ENCODE measurements around the gene ZNF827.

Gene ZNF827, protein sequence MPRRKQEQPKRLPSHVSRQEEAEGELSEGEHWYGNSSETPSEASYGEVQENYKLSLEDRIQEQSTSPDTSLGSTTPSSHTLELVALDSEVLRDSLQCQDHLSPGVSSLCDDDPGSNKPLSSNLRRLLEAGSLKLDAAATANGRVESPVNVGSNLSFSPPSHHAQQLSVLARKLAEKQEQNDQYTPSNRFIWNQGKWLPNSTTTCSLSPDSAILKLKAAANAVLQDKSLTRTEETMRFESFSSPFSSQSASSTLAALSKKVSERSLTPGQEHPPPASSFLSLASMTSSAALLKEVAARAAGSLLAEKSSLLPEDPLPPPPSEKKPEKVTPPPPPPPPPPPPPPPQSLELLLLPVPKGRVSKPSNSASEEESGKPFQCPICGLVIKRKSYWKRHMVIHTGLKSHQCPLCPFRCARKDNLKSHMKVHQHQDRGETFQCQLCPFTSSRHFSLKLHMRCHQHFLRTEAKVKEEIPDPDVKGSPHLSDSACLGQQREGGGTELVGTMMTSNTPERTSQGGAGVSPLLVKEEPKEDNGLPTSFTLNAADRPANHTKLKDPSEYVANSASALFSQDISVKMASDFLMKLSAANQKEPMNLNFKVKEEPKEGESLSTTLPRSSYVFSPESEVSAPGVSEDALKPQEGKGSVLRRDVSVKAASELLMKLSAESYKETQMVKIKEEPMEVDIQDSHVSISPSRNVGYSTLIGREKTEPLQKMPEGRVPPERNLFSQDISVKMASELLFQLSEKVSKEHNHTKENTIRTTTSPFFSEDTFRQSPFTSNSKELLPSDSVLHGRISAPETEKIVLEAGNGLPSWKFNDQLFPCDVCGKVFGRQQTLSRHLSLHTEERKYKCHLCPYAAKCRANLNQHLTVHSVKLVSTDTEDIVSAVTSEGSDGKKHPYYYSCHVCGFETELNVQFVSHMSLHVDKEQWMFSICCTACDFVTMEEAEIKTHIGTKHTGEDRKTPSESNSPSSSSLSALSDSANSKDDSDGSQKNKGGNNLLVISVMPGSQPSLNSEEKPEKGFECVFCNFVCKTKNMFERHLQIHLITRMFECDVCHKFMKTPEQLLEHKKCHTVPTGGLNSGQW

GRCh38 chr4:145938618-145939440, at the start of gene ZNF827:
Gene ZNF827 (minus strand): TSS chr4:145938823. CDS start chr4:145938407, 416 bp downstream.
- DNase-seq: peak; percentile 86

- no peak for DNase-seq
Observed at GRCh38 chr4:145984563-145984962, 45.9 kb upstream of the ZNF827 start.

GRCh38 chr4:145982791-145983190, 44.2 kb upstream of the ZNF827 start:
- DNase-seq: no peak

DNA sequence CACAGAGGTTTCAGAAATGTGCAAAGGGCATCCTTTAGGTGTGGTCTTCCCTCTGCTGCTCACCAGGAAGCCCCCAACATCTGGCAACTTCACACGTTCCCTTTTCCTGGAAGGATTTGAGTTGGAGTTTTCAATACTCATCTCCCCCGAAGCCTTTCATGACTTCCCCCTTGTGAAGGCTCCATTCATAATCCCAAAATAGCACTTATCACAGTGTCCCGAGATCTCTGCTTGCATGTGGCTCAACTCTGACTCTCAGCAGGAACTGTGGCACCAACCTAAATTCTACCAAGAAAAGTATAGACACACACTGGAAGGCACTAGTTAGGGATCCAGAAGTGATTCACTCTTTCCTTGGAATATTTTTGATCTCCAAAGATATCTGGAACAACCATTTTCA, 40.5 kb upstream of the ZNF827 start:
- no peak for DNase-seq

DNA sequence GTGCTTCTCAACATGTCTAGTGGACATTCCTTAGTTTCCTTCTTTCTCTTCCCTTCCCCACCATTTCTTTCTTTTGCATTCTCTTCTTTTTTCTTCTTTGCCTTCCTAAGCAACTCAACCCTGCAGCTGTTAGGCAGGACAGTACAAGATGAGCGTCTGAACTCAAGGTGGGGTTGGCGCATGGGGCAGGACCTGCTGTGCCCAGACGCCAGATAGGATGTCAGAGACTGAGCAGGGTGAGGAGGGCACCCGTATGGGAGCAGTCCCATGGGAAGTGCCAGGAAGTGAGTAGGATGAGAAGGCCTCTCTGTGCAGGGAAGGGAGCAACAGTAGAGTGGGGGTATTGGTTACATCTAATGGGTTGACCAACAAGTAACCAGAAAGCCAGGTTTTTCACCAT, 38.1 kb upstream of the ZNF827 start:
- DNase-seq: no peak

GRCh38 chr4:145960012-145960411, 21.4 kb upstream of the ZNF827 start:
- DNase-seq: no peak

GRCh38 chr4:145957302-145957701, 18.7 kb upstream of the ZNF827 start:
- no peak for DNase-seq

- DNase-seq: no peak
Observed at GRCh38 chr4:145956288-145956890, 17.8 kb upstream of the ZNF827 start.

DNA sequence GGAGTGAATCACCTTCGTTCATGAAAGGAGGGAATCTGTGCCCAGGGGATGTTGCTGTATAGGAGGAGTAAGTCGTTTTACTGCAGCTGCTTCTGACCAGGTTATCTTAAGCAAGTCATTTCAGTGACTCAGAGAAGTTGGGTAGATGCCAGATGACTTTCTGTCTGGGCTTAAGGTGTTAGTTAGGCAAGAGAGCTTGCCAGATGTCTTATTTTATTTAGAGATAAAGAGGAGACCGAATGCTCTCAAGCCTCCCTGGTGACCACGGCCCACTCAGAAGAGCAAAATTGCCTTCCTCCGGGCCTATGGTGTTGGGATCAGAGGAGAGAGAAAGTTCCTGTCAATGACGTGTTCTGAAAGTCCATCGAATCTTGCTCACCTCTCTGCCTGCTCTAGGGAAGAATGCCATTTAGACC, 16.3 kb upstream of the ZNF827 start:
- DNase-seq: no peak

- no peak for DNase-seq
Observed at GRCh38 chr4:145951931-145952330, 13.3 kb upstream of the ZNF827 start.

DNA sequence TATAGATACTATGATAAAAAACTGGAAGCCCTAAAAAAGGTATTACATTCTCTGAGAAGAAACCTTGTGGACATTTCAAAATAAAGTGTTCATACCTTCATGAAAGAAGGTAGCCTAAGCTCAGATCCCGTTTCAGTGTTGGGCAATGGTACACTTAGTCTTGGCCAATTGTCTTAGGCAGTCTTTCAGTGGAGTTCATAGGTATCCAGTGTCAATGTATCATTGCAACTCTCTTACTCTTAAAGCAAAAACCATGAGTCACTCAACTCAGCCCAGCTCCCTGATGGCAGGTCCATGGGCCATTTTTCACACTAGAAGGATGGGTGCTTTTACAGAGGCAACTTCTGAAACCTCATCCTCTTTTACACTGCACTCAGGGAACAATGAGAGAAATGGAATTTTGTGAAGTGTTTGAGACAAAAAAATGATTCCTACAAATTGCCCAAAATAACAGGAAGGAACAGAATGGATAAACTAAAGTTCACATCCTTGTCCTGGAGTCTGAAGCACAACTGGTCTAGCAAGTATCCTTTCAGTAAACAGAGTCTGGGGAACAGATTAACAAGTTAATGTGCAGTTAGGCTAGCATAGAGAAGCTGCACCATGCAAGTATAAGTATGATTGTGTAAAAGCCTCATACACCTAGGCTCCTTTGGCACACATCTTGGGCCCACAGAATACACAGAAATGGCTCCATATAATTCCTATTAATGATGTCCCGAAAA, 7.0 kb upstream of the ZNF827 start:
- no peak for DNase-seq

DNA sequence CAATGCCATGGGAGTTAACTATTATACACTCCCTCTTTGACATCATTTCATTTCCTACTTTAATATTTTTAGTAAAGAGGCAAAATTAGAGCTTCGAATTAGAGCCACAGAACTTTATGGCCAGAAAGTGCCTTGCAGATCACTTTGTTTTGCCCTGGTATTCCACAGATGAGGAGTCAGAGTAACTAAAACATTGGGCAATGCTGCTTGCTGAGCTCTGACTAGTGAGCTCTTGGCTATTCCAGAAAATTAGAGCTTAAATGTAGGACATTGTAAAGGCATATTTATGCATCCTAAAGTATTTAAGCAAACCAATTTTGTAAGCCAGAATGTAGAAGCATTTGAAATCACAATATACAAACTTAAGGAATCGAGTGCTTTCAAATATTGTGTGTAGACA, 6.3 kb upstream of the ZNF827 start:
- DNase-seq: no peak

DNA sequence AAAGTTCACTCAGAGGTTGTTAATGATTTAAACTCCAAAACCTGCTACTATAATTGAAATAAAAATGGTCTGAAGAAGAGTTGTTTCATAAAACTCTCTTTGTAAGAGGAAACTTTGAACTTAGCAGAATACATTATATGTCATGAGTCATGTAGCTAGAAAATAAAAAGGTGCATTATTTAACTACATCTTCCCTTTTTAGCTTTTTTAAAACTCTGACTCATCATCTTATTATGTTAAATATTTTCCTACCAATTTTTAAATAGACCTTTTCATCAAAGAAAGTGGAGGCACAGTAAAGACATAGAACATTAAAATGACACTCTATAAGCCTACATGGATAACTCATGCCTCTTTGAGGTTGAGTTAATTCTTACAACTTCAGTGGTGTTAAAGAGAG, 1.2 kb upstream of the ZNF827 start:
- DNase-seq: no peak

DNA sequence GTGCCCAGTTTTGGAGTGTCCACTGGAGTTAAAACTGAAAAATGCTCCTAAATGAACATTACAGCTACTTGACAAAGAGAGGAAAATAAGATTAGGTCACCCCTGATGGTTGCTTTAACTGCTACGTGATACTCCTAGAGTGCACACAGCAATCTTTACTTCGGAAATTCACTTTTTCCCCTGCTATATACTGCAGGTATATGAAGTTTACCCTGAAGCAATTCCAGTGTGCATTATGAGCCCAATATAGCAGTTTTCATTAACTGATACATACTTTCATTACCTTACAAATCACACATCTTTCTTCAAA, 773 bp upstream of the ZNF827 start:
- no peak for DNase-seq

DNA sequence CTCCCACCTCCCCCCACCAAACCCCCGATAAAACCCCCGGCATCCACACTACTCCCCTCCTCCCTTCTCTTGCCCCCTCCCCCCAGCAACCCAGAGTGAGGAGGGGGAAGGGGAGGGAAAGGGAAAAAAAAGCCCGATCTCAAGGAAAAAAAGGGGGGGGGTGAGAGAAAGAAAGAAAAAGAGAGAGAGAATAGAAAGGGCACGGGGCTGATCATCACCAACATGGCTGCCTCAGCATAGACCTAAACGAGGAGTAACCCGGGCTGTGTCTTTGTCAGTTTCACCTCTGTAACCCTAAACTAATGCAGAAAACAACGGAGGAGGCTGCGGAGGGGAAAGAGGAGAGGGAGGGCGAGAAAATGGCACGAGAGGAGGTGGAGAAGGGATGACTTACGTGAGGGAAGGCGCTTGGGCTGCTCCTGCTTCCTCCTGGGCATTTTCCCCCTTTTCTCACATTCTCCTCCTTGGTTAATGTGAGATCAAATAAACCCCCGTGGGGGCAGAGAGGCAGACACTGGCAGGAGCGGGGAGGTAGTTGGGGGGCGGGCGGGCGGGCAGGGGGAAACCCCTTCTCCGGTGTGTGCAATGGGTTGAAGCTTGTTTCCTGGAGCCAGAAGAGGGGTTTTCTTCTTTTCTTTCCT, 532 bp downstream of the ZNF827 start:
- no peak for DNase-seq

DNA sequence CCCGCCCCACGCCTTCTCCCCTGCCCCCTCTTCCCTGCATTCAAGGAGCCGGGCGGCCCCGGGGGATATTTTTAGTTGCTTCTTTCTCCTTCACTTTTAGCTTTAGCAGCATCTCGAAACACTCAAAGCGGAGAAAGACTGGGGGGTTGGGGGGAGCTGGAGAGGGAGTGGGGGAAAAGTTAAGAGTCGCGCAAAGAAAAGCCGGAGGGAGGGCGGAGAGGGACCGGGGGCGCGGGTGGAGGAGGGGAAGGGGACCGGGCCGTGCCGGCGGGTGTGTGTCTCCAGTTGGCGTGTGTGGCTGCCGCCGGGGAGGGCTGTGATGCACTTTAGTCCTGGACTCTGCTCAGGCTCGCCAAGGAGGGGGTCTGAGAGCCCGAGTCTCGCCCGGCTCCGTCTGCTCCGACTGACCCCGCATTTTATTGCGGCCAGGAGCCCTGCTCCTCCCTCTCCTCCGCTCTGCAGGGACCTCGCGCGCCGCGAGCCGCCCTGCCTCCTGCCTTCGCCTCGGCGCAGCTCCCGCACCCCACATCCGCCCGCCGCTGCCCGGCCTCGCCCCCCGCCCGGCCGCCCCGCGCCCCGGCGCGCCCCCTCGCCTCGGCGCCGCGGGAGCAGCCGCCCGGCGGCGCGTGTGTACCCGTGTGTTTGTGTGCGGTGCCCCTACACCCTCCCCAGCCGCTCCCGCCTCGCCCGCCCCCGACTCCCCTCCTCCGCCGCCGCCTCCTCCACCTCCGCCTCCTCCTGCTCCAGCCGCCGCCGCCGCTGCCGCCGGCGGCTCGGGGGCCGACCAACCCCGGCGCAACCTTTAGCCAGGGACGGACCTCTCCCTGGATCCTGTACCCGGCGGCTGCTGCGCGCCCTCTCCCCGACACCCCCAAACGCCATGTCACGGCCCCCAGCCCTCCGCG, 1.4 kb downstream of the ZNF827 start:
- DNase-seq: peak; percentile 91

DNA sequence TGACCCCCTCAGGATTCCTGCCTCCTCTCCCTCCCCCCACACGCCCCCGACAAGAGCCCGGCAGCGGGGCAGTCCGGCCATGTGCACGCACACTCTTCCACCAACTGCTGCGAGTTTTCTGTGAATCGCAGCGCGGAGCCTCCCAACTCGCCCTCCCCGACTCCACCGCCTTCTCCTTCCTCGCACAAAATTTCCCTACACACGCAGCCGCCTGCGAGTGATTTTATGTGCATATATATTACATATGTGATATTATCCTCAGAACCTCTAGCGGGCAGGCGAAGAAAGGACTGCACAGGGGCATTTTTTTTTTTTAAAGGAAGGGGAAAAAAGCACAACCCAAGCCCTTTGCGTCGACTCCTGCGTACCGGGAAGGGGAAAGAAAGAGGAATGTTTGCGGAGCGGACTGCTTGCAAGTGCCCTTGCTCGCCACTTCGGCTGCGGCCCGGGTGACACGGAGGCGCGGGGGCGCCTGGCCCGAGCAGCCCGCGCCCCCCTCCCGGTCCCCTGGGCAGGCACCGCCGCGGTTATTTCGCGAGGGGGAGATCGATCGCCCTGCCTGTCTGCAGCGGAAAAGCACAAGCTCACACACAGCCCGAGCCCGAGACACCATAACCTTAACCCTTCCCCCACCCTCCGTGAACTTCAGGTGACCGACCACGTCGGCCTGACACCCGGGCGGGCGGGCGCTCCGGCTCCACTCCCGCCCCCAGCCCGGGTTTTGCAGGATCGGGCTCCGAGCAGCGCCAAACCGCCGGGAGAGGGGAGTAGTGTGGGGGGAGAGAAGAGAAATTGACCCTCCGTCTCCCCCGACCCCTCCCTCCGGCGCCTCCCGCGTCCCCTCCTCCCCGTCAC, 2.3 kb downstream of the ZNF827 start:
- peak; percentile 94 for DNase-seq

DNA sequence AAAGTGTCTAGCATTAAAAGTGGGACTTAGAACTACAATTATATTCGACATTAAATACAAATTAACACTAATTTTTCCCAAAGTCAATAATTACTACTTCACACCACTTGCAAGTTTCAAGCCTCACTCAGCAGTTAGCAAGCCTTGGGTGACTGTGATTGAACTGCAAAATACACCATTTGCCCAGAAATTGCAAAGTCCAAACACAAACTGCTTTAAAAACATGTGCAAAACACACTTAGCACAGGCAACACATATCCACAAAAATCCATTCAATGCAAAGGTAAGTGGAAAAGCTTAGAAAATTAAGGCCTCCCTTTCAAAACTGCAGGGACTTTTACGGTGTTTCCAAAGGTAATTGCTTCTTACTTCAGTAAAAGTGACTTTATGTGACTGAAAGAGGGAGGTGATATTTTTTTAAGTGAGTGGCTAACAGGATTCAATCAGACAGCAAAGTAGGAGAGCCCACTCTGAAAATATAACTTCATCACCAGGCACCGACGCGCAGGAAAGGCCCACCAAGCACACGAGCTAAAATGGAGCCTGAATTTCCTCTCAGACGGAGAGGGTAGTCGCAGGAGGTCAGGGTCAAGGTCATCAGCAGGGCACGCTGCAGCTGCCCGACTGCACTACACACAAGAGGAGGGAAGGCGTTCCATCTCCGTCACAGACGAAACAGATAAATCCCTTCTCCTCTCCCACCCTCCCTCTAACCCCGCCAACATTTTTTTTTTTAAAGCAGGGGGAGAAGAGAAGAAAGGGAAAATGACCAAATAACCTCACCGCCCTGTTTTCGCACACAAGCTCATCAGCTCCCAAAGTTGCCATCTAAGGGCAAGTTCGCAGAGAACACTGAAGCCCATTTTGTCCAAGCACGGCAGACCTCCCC, 3.1 kb downstream of the ZNF827 start:
- peak; percentile 60 for DNase-seq
